Measurements from ENCODE around the gene DYRK2.

Gene DYRK2

GRCh38 chr12:67638694-67639093 lies 9.9 kb upstream of the DYRK2 start:
- intact Hi-C loops (cut with DNase I), result loop anchor here (10.0 kb wide), 1 partner anchor 306 kb away; no protein-coding TSS in a partner anchor
- no peak for DNase-seq

- DNase-seq, result no peak
- intact Hi-C loops (cut with DNase I), result loop anchor here (10.0 kb wide), 1 partner anchor 196 kb away; no protein-coding TSS in a partner anchor
Observed at GRCh38 chr12:67640863-67641262, 7.7 kb upstream of the DYRK2 start.

GRCh38 chr12:67645126-67645525 lies 3.4 kb upstream of the DYRK2 start:
- no peak for DNase-seq
- intact Hi-C loops (cut with DNase I), result loop anchor here (10.0 kb wide), 1 partner anchor 200 kb away; no protein-coding TSS in a partner anchor

DNA sequence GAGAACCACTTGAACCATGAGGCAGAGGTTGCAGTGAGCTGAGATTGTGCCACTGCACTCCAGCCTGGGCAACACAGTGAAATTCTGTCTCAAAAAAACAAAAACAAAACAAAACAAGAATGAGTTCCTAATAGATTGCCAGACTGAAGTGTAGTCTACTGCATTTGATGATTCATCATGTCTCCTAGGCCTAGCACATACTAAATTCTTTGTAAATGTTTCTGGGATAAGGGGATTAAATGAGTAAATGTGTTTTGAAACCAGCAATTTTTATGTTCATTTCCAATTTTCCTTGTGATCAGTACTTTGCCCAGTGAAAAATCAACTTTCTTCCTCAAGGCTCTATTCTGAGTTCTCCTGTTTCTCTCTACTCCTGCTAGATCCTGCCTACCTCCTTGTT lies 2.9 kb upstream of the DYRK2 start:
- no peak for DNase-seq
- intact Hi-C loops (cut with DNase I), result loop anchor here (10.0 kb wide), 1 partner anchor 201 kb away; no protein-coding TSS in a partner anchor

DNA sequence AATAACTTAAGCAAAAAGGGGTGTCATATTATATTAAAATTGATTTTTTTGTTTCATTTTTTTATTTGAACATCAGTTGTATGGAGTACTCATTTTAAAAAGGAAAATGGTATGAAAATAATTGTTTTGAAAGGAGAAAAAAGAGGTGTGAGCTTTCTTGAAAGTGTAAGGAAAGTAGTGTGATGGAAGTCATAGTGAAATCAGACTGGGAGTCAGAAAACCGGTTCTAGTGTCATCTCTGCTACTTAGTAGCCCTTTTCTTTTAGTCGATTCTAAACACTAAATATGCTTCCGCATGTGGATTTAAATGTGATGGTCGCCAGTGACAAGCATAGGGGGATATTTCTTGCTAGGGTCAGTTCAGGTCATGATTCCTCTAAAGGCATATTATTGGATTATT lies 1.8 kb upstream of the DYRK2 start:
- no peak for DNase-seq
- intact Hi-C loops (cut with DNase I), result loop anchor here (10.0 kb wide), 1 partner anchor 202 kb away; no protein-coding TSS in a partner anchor

GRCh38 chr12:67647181-67647798 lies 1.3 kb upstream of the DYRK2 start:
- intact Hi-C loops (cut with DNase I), result loop anchor here (10.0 kb wide), 1 partner anchor 202 kb away; no protein-coding TSS in a partner anchor
- DNase-seq, result peak in 8 of 42 donors; percentile 9 to 47 (median 22)

DNA sequence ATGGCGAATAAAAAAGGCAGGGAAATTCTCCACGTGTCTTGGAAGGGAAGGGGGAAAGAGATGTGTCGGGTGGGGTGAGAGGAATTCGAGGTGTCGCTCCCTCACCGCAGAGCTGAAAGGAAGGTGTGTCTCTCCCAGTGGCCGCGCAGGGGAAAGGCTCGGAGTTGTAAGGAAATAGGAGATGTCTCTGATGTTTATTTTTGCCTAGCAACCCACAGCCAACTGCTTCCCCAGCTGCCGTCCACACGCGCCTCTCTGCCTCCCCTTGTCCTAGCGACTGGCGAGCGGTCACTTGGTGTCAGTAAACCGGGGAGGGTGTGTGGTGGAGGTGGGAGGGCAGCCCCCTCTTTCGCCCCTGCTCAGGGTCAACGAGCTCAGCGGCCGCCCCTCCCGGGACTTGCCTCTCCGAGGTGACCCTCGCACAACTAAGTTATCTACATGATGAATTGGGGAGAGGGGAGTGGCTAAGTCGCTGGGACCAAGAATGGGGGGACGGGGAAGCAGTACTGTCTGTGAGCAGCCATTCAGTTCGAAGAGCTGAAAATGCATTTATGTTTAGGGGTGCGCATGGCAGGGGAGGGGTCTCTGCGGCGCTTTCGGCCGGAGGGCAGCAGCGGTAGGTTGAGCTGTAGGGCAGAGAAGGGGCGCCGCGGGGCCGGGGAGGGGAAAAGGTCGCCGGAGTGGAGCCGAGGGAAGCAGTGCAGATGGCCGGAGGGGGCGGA lies 585 bp upstream of the DYRK2 start:
- DNase-seq, result peak; percentile 16 to 80 (median 62)
- intact Hi-C loops (cut with DNase I), result loop anchor here (10.0 kb wide), 1 partner anchor 203 kb away; no protein-coding TSS in a partner anchor

GRCh38 chr12:67649261-67649569 lies 670 bp downstream of the DYRK2 start:
- DNase-seq, result peak in 3 of 42 donors; percentile 11 to 21 (median 20)
- intact Hi-C loops (cut with DNase I), result loop anchor here (10.0 kb wide), 1 partner anchor 204 kb away; no protein-coding TSS in a partner anchor

DNA sequence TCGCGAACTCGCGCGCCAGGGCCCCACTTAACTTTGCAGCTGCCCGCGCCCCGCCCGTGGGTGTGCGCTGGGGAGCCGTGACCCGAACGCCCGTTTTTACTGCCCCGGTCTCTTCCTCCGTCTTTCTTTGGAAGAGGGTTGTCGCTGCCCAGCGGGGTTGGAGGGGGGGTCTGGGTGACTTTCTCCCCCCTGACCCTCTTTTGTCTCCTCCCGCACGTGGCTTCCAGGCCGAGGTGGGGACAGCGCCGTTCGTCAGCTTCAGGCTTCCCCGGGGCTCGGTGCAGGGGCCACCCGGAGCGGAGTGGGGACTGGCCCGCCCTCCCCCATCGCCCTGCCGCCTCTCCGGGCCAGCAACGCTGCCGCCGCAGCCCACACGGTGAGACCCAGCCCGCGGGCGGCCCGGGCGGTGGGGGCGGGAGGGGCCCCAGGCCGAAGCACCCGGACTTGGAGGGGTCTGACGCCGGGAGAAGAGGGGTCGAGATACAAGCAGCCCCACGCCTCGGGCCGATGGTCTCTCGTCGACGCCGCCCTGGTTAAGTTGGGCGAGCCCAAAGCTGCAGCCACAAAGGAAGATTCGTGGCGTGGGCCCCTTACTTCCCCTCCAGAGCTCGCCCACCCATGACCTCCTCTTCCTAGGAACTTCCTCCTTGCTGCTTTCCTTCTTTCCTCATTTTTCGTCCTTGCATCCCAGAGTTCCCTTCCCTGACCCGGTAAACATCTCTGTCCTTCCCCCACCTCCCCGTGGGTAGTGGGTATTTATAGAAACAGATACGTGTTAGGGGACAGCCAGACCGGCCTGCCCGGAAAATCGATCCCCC lies 1.2 kb downstream of the DYRK2 start:
- intact Hi-C loops (cut with DNase I), result loop anchor here (10.0 kb wide), 1 partner anchor 205 kb away; no protein-coding TSS in a partner anchor
- DNase-seq, result peak in 36 of 42 donors; percentile 9 to 62 (median 32)

DNA sequence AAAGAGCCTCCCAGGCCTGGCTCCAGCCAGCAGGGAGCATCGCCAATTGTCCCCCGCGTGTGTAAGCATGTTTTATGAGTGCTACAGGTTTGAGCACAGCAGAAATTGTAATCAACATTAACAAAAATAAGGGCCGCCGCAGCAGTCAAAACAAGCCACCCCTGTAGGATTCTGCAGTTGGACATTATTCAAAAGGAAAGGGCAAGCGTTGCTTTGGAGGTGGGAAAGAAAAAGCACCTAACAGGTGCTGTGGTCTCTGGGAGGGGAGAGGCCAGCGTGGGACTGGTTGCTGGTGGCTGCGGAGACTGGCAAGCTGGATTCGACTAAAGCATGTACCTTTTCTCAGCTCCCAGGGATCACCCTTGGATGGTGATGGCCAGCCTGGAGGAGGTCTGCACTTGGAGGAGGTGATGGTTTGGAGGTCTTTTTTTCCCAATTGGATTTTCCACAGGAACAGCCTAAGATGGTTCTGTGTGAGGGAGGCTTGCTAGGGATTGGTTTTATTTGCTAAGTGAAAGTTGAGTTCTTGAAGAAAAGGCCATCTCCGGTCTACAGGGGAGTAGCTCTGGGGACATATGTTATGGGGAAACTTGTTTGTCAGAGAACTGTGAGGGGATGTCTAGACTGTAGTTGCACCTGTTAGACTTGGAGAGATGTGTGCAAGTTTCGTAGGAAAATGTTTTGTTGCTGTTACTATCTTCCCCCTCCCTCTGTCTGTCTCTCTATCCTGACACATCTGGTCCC lies 2.0 kb downstream of the DYRK2 start:
- DNase-seq, result peak in 13 of 42 donors; percentile 8 to 45 (median 22)
- intact Hi-C loops (cut with DNase I), result no loop called here

- intact Hi-C loops (cut with DNase I), result no loop called here
- DNase-seq, result peak in 25 of 42 donors; percentile 12 to 76 (median 41)
Observed at GRCh38 chr12:67651132-67651695, 2.7 kb downstream of the DYRK2 start.

DNA sequence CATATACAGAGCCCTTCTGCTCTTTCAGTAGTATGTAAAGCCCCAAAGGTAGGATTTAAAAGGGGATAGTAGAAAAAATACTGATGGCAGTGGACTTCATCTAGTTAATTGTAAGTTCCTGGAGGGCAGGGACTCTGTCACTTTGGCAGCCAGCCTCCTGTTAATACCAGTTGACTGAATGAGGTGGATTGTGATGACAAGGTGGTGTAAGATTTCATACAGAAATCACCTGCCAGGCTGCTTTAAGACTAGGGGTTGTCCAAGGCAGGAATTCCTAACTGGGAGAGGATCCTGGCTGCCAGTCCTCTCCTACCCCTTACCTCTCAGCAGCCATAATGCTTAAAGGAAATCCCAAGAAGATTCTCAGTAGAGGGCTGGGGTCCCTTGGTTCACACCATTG lies 7.3 kb downstream of the DYRK2 start:
- intact Hi-C loops (cut with DNase I), result no loop called here

GRCh38 chr12:67656251-67656650 lies 7.7 kb downstream of the DYRK2 start:
- DNase-seq, result no peak
- intact Hi-C loops (cut with DNase I), result no loop called here

More for the DNA sequence above, 7.3 kb downstream of the DYRK2 start:
- no peak for DNase-seq

DNA sequence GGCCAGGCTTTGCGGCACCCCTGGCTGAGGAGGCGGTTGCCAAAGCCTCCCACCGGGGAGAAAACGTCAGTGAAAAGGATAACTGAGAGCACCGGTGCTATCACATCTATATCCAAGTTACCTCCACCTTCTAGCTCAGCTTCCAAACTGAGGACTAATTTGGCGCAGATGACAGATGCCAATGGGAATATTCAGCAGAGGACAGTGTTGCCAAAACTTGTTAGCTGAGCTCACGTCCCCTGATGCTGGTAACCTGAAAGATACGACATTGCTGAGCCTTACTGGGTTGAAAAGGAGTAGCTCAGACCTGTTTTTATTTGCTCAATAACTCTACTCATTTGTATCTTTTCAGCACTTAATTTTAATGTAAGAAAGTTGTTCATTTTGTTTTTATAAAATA lies 9.9 kb downstream of the DYRK2 start:
- DNase-seq, result no peak
- intact Hi-C loops (cut with DNase I), result no loop called here

DNA sequence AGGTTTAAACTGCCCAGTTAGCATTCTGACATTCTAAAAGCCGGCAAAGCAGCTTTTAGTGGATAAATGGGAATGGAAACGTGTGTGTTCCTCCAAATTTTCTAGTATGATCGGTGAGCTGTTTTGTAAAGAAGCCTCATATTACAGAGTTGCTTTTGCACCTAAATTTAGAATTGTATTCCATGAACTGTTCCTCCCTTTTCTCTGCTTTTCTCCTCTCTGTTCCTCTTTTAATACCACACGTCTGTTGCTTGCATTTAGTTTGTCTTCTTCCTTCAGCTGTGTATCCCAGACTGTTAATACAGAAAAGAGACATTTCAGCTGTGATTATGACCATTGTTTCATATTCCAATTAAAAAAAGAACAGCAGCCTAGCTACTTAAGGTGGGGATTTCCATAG lies 10.7 kb downstream of the DYRK2 start:
- DNase-seq, result no peak
- intact Hi-C loops (cut with DNase I), result no loop called here

- peak in 1 of 42 donors; percentile 12 for DNase-seq
- intact Hi-C loops (cut with DNase I), result no loop called here
Observed at GRCh38 chr12:67661311-67662021, 12.9 kb downstream of the DYRK2 start.

DNA sequence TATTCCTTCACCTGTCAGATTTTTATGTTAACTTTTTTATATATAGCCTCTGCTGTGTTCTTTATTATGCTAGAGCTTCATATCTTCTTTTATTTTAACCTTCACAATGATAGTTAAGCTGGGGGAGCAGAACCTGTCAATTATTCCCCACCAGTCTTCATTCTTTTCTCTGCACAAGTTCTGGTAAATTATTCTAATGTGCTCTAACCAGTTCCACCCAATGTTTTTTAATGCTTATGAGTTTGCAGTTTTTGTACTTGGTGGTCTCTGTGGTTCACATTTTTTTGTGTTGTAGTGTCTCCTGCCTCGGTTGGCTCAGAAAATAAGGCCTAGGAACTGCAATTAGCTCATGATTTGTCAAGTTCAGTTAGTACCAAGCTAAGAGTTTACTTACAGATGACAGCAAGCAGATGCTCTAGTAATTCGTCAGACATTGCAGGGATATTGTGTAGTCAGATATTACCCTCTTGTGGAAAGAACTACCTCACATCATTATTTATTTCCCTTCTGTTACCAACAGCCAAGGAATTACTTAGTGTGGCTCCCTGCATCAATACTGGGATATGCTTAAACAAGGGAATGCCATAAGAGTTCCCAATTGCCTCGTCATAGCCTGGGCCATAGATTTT lies 14.5 kb downstream of the DYRK2 start:
- DNase-seq, result no peak
- intact Hi-C loops (cut with DNase I), result no loop called here

All from head of caudate nucleus (tissue), 42 donors.